NCI-H146 treated with DMSO at 0.1 percent for 48 hours (cell line): ENCODE measurements around the gene ATRNL1.
"Not testable (repeated sequence)": the region's sequence is repeated elsewhere in the genome, so short reads cannot be mapped to it uniquely, and the experiment has no call there.

Source experiments
- DNase-seq: peaks from one replicate; lab custom pipeline; 2025; ENCODE audit not compliant: unreplicated experiment; lab: John Stamatoyannopoulos, UW

Gene ATRNL1

DNA sequence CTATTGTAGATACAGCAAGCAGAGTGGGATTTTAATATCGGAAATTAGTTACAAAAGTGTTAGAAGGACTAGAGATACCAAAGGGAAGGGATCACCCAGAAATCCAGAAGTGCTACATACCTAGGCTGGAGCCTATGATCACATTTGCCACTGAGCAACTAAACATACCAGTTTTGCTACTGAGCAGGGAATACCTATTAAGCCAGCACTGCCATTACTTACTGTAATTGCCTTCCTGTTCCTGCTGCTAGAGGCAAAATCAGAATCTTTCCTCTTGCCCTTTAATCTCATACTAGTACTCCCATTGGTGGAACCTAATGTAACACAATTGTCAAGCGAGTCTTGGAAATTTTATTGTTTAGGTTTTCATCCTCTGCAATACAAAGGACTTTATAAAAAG lies 121.7 kb downstream of the ATRNL1 start:
- DNase-seq, result no peak

DNA sequence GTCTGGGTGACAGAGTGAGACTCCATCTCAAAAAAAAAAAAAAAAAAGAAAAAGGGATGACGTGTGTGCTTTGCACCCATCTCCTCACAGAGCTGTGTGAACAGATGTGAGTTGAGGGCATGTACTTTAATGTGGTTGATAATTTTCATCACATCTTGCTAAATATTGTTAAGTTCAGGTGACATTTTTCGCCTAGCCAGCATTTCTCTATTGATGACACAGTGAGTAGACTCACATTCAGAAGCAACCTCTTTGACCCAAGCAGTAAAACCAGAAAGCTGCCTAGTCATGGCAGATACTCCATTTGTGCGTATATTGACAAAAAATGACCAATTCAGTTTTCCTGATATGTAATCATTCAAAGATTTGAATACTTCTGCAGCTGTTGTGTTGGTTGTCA lies 126.0 kb downstream of the ATRNL1 start:
- no peak for DNase-seq

DNA sequence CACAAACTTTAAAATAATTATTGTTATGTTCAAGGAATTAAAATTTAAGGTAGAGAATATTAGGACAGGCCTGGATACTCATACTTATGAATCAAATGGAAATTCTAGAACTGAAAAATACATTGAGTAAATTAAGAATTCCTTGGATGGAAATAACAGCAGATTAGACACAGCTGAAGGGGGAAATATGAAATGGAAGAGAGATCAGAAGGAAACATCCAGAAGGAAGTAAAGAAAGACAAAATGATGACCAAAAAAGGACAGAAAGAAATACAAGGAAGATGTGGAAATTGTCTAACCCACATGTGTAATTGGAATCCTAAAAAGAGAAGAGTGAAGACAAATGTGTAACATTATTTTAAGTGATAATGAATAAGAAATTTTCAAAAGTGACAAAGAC lies 128.9 kb downstream of the ATRNL1 start:
- no peak for DNase-seq

DNA sequence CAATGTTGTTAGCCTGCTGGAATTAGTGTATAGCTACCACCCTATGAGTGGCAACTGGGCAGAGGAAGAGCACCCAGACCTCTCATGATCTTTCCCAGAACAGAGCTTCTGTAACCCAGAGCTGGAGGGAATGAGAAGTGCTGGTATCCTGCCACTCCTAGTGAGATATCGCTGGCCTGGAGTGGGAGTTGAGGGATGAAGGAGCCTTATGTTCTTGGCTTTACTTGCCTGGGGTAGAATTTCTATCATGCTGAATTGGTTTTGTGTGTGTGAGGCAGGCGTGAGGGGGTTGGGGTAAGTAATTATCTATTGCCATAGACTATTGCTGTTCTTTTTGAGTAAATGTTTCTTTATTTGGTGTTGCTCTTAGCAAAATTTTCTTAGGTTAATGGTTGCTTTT lies 146.6 kb downstream of the ATRNL1 start:
- no peak for DNase-seq

DNA sequence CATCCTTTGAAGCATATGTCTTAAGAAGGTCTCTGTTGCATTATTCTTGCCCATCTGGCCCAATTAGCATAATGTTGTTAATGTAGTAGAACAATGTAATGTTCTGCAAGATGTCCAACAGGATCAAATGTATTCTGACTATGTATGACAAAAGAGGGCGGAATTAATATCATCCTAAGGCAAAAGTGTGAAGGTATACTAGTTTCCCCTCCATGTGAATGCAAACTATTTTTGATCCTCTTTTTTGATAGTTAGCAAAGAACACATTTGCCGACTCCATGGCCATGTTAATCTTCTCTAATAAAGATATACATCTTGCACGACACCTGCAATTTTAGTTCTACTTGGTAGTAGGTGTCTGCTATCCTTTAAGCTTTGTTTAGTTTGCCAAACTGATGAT lies 157.6 kb downstream of the ATRNL1 start:
- DNase-seq, result no peak

DNA sequence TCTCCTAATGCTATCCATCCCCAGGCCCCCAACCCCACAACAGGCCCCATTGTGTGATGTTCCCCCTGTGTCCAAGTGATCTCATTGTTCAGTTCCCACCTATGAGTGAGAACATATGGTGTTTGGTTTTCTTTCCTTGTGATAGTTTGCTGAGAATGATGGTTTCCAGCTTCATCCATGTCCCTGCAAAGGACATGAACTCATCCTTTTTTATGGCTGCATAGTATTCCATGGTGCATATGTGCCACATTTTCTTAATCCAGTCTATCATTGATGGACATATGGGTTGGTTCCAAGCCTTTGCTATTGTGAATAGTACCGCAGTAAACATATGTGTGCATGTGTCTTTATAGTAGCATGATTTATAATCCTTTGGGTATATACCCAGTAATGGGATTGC lies 160.6 kb downstream of the ATRNL1 start:
- DNase-seq, result not testable (repeated sequence)

DNA sequence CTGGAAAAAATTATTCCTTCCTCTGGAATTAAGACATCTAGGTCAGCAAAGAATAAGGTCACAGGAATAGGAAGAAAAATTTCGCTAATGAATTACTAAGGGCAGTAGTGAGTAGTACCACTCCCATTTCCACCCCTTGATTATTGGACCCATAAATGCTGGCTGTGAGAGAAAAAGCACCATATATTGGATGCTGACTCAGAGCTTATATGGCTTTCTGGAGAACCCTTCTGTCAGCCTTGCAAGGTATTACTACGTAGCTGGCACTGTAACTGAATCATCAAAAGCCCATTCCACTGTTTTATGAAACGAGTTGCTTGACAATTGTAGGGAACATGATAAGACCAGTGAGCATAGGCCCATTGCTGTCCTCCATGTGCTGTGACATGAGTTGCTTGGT lies 179.3 kb downstream of the ATRNL1 start:
- no peak for DNase-seq

DNA sequence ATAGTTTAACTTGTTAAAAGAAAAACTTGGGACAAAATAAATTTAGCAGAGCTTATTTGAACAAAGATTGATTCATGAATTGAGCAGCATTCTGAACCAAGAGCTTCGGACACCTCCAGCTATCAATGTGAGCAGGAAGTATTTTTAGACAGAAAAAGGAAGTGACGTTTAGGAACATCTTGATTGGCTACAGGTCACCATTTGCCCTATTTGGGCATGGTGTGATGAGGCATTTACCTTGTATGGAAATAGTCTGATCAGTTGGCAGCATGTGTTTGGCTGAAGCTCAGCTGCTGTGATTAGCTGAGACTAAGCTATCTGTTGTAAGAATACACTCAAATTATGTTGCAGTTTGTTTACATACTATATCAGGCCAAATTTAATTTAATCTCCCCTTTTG lies 185.1 kb downstream of the ATRNL1 start:
- DNase-seq, result no peak

DNA sequence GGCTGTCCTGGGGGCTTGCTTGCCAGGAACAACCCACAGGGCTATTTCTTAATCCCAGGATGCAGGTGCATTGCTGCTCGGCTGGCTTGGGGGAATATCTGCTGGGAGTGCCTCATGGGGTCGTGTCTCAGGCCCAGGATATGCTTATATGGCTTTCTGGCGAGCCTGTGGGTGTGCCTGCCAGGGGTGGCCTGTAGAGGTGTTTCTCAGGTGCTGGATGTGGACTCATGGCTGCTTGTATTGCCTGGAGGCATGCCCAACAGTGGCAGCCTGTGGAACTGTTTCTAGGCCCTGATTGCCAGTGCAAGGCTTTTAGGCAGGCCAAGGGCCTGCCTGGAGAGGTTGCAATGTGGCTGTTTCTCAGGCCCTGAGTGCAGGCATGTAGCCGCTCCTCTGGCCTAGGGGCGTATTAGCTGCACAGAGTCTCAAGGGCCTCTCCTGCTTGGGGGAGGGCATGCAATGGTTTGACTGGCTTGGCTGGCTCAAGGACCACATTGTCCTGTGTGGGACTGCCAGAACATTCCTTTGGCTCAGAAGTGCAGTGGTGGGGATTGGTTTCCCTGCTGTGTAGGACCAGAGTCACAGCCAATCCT lies 202.1 kb downstream of the ATRNL1 start:
- no peak for DNase-seq

DNA sequence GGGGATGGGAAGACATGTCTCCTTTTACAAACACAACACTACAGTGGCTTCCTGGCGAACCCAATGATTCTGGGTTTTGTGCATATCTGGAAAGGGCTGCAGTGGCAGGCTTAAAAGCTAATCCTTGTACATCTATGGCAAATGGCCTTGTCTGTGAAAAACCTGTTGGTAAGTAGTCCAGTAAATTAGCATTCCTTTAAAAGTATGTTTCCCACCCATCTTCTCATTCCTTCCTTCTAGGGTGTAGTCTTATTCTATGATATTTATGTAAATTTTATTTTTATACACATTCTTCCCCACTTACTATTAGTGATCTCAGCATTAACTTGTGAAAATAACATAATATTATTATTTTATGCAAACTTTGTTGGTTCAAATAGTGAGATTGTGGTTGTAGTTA lies 206.9 kb downstream of the ATRNL1 start:
- DNase-seq, result no peak

DNA sequence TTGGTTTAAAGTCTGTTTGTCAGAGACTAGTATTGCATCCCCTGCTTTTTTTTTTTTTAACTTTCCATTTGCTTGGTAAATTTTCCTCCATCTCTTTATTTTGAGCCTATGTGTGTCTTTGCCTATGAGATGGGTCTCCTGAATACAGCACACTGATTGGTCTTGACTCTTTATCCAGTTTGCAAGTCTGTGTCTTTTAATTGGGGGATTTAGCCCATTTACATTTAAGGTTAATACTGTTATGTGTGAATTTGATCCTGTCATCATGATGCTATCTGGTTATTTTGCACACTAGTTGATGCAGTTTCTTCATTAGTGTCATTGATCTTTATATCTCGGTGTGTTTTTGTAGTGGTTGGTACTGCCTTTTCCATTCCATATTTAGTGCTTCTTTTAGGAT lies 226.5 kb downstream of the ATRNL1 start:
- not testable (repeated sequence) for DNase-seq

DNA sequence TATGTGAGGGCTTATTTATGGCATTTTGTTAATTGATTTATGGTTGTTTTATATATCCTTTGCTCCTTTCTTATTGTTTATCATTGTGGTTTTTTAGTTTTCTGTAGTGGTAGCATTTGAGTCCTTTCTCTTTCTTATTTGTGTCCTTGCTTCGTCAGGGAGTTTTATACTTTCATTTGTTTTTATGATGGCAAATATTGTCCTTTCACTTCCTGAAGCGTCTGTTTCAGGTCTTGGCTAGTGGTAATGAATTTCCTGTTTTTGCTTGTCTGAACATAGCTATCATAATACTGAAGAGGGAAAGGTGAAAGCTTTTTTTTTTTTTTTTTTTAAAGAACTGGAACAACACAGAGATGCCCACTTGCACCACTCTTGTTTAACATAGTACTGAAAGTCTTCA lies 228.2 kb downstream of the ATRNL1 start:
- no peak for DNase-seq

DNA sequence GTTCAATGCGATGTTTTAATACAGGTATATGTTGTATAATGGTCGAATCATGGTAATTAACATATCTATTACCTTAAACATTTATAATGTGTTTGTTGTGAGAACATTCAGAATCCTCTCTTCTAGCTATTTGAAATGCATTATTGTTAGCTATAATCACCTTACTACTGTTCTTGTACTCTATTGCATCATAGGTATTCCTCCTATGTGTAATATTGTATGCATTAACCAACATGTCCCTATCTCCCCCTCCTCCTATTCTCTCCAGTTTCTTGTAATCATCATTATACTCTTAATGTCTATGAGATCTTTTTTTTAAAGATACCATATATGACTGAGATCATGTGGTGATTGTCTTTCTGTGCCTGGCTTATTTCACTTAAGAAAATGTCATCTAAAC lies 235.2 kb downstream of the ATRNL1 start:
- no peak for DNase-seq

DNA sequence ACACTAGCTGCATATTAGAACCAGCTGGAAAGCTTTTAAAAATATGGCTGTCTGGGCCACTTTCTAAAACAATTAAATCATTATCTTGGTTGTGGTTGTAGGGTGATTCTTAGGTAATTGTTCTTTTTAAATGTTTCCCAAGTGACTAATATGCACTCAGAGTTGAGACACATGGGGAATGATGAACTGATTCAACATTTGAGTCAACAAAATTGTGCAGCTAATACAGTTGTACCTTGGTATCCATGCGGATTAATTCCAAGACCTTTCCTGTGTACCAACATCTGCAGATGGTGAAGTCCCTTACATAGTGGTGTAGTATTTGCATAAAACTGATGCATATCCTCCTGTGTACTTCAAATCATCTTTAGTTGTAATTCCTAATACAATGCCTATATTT lies 242.2 kb downstream of the ATRNL1 start:
- no peak for DNase-seq

DNA sequence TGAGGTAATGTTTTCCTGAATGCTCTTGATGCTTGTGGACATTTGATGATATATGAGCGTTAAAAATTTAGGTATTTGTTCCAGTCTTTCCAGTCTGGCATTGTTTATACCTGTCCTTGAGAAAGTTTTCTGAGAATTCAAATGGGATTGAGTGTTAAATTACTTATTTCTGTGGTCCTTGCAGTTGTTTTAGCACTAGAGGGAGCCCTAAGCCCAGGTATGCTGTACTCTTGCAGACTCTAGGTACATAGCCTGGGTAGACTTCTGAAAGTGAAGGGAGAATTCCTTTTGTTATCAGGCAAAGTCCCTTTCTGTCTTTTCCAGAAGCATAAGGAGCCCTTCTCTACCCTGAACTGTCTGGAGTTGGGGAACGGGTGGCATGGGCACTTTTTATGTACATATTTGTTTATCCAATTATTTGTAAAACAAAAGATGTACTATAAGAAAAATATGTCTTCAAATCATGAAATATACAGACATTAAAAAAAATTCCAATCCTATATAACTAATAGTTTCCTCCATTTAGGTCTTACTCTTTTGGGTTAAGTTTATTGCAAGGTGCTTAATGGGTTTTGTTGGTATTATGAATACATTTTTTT lies 262.1 kb downstream of the ATRNL1 start:
- DNase-seq, result peak; percentile 39

DNA sequence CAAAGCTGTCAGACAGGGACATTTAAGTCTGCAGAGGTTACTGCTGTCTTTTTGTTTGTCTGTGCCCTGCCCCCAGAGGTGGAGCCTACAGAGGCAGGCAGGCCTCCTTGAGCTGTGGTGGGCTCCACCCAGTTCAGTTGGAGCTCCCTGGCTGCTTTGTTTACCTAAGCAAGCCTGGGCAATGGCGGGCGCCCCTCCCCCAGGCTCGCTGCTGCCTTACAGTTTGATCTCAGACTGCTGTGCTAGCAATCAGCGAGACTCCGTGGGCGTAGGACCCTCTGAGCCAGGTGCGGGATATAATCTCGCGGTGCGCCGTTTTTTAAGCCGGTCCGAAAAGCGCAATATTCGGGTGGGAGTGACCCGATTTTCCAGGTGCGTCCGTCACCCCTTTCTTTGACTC lies 274.8 kb downstream of the ATRNL1 start:
- DNase-seq, result not testable (repeated sequence)

DNA sequence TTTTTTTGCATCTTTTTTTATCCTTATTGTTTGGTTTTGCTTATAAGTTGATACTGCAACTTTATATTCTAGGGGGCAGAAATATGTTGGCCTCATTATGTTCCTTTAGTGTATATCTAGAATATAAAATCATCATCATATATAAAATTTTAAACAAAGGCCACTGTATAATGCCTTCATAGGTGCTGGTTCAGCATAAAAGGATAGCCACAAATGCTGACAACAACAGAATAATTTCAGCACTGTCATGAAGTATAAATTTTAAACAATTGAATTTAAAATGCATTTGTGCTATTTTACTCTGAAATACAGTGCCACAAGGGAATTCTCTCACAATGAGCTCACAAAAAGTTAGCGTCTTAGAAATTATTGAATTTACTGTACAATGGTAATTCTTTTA lies 285.9 kb downstream of the ATRNL1 start:
- no peak for DNase-seq

DNA sequence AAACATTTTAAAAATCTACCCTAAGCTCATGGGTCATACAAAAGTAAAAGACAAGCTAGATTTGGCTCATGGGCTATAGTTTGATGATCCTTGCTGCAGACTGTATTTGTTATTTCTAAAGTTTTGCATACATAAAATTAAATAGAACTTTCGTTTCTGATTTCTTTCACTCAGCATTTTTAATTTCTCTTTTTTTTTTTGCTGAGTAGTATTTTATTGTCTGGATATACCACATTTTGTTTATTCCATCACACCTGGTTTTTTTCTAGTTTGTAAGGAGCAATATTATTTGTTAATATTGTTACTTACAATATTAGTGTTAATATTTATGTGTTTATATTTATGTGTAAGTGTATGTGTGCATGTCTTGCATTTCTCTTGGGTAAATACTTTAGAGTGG lies 291.5 kb downstream of the ATRNL1 start:
- DNase-seq, result no peak

DNA sequence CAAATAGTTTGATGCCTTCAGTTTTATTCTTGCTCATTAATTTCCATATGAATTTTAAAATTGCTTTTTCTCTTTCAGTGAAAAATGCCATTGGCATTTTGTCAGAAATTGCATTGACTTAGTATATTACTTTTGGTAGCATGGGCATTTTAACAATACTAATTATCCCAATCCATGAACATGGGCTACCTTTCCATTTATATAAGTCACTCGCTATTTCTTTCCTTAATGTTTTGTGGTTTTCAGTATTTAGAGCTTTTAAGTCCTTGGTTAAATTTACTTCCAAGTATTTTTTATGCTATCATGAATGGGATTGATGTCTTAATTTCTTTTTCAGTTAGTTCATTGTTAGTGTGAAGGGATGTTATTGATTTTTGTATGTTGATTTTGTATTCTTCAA lies 297.4 kb downstream of the ATRNL1 start:
- DNase-seq, result no peak

DNA sequence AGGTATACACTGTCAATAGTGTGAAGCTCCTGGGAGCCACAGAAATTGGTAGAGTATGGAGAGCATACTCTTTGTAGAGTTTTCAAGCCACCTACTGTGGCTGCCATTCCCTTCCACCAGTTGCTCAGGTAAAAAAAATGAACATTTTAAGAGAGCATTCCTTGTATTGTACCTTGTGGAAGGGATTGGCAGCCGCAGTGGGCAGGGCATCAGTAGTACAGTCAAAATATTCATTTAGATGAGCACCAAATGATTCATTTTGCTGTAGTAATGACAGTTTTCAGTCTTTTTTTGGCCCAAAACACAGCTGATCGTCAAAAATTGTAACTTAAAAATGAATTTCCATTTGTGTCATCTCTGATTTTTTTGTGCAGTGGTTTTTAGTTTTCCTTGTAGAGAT lies 304.9 kb downstream of the ATRNL1 start:
- DNase-seq, result no peak

DNA sequence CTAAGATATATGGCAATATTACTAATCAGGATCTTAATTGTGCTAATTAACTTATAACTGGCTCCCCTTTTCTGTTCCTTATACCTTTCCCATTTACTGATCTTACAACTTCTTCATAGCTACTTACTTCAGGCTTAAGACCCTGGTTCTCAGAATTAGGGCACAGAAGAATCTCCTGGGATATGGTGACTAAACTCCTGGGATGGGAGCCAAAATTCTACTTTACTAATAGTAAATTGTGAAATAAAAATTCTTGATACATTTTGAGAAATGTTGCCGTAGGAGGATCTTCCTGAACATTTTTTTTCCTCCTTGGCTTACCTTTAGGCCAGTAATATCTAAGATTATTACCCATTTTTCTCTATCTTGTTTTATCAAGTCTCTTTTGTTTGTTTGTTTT lies 309.5 kb downstream of the ATRNL1 start:
- DNase-seq, result no peak

DNA sequence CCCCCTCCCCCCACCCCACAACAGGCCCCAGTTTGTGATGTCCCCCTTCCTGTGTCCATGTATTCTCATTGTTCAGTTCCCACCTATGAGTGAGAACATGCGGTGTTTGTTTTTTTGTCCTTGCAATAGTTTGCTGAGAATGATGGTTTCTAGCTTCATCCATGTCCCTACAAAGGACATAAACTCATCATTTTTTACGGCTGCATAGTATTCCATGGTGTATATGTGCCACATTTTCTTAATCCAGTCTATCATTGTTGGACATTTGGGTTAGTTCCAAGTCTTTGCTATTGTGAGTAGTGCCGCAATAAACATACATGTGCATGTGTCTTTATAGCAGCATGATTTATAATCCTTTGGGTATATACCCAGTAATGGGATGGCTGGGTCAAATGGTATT lies 312.7 kb downstream of the ATRNL1 start:
- not testable (repeated sequence) for DNase-seq

DNA sequence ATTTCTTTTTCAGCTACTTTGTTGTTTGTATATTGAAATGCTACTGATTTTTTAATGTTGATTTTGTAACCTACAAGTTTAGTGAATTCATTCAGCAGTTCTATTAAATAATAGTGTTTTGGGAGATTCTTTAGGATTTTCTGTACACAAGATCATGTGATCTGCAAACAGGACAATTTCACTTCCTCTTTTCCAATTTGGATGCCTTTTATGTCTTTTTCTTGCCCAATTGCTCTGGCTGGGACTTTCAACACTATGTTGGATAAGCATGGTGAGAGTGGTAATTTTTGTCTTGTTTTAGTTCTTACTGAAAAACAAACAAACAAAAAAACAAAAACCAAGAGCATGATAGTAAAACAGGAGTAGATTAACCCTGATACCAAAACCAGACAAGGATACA lies 316.2 kb downstream of the ATRNL1 start:
- DNase-seq, result no peak
